Activated CD4-positive, alpha-beta memory T cell treated with anti-CD3 and anti-CD28 coated beads, Interleukin-2, amount 10 ng/mL, durations not matched to agents 7 days and 5 days (primary cell): Measurements from ENCODE around the gene MEF2C. TPM values are rescaled to one million over a fixed set of nuclear protein-coding genes. Genes with fewer than 3 reads are reported as not detected.
A peak's percentile ranks its signal among the peaks of the same experiment; 100 is the strongest.

Experiments
- CTCF ChIA-PET: fragments of 350-600 bp; sonication (Branson Sonifier 250); formaldehyde crosslinking; loops from one replicate; lab custom pipeline; 2021; ENCODE audit warnings: antibody characterized with exemption, inconsistent platforms; lab: Charles Lee
- POLR2A ChIA-PET: fragments of 350-600 bp; sonication (Branson Sonifier 250); formaldehyde crosslinking; loops from one replicate; lab custom pipeline; 2021; ENCODE audit warnings: antibody characterized with exemption; lab: Charles Lee
- DNase-seq: peaks from one replicate; pipeline ENCODE4 v3.0.0-alpha.2; 2020
- H3K27ac Mint-ChIP-seq: one replicate; pipeline ENCODE4 v1.8.0; 2021; ENCODE audit warnings: mild to moderate bottlenecking, mixed read lengths
- H3K27me3 Mint-ChIP-seq: one replicate; pipeline ENCODE4 v1.8.0; 2021; ENCODE audit warnings: mixed read lengths
- H3K36me3 Mint-ChIP-seq: one replicate; pipeline ENCODE4 v1.8.0; 2021; ENCODE audit warnings: low read depth, mixed read lengths
- H3K4me1 Mint-ChIP-seq: one replicate; pipeline ENCODE4 v1.8.0; 2021; ENCODE audit warnings: mixed read lengths
- H3K4me3 Mint-ChIP-seq: one replicate; pipeline ENCODE4 v1.8.0; 2021; ENCODE audit warnings: mild to moderate bottlenecking, mixed read lengths
- H3K9me3 Mint-ChIP-seq: one replicate; pipeline ENCODE4 v1.8.0; 2021; ENCODE audit warnings: mixed read lengths
- total RNA-seq, 2 experiments: library from RNA; stranded (reverse); gene quantifications; one replicate each; pipeline ENCODE4 v1.2.3, GENCODE V29; 2021

MEF2C gene
- total RNA-seq, 2 experiments from 2014 or later = 0.03 TPM; not detected in 1

DNA sequence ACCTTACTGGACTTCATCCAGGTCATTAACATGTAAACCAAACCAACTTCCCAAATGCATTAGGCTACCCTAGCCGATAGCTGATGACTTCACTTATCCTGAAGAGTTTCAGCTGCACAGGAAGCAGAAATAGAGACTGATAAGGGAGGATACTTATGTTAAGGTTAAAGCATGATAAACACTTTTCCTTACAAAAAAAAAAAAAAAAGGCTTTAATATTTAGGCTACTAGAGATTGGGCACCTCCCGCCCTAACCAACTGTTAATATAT, 1.6 kb upstream of the MEF2C start:
- peaks cover 19% of the 10 kb centered on the region for H3K4me1 Mint-ChIP-seq
- no peak overlapping the region for H3K27ac Mint-ChIP-seq
- H3K36me3 Mint-ChIP-seq = no peaks in the 10 kb centered on the region
- no peaks in the 10 kb centered on the region for H3K9me3 Mint-ChIP-seq
- H3K27me3 Mint-ChIP-seq = peaks cover 62% of the 10 kb centered on the region
- ChIA-PET POLR2A (no interaction called here), CTCF (interaction anchor here (0.6 to 1.7 kb wide), 2 partner anchors 194 to 1104 kb away, joined by 4 to 5 read pairs; no protein-coding TSS in a partner anchor)
- H3K4me3 Mint-ChIP-seq = no peak overlapping the region
- DNase-seq = no peak

DNA sequence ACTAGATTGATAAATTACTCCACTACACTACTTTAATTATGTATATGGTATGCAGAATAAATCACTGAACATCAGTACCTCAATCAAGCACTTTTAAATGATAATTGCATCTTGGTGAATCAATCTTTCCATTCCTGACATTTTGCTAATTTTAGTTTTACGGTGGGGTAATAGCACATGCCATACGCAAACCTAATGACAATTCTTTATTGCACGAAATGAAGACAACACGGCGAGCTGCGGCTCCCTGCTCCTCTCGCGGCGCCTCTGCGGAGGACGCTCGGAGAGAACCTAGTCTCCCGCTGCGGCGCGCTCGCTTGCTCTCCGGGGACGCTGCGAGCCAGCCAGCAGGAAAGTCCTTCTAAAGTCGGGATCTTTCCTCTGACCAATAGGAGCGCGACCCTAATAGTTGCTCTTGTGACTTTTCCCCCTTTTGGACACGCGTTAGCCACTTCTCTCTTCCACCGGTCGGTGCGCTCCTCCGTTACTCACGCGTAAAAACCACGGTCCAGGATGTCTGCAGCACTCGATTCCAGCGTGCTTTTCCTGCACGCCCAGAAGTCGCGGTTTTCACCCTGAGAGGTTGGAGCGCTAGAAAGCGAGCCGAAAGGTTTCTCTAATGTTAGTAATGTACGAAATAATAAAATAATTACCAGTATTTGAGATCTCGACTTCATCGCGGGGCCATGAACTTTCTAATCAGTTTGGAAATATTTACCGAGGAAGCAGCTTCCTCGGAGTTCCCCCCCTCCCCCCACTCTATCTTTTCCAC, 1.0 kb upstream of the MEF2C start:
- no peaks in the 10 kb centered on the region for H3K9me3 Mint-ChIP-seq
- peak overlapping the region; percentile 11 for H3K27ac Mint-ChIP-seq
- no peak for DNase-seq
- ChIA-PET CTCF (interaction anchor here (0.6 to 1.7 kb wide), 2 partner anchors 193 to 1103 kb away, joined by 4 to 5 read pairs; no protein-coding TSS in a partner anchor), POLR2A (interaction anchor here (0.6 kb wide), 1 partner anchor 210 kb away, joined by 3 read pairs; no protein-coding TSS in a partner anchor)
- peak overlapping the region; percentile 82 for H3K4me3 Mint-ChIP-seq
- H3K36me3 Mint-ChIP-seq = no peaks in the 10 kb centered on the region
- H3K27me3 Mint-ChIP-seq = peaks cover 58% of the 10 kb centered on the region
- peaks cover 19% of the 10 kb centered on the region for H3K4me1 Mint-ChIP-seq

- Mint-ChIP-seq H3K36me3 (no peaks in the 10 kb centered on the region), H3K27me3 (peaks cover 56% of the 10 kb centered on the region), H3K4me1 (peaks cover 19% of the 10 kb centered on the region), H3K27ac (no peak overlapping the region), H3K4me3 (peak overlapping the region; percentile 82), H3K9me3 (no peaks in the 10 kb centered on the region)
- CTCF ChIA-PET = no interaction called here
- POLR2A ChIA-PET = no interaction called here
- DNase-seq = no peak
Measured at GRCh38 chr5:88882276-88883038, 527 bp downstream of the MEF2C start.

GRCh38 chr5:88881571-88881971, 1.4 kb downstream of the MEF2C start:
- ChIA-PET POLR2A (no interaction called here), CTCF (no interaction called here)
- Mint-ChIP-seq H3K4me3 (no peak overlapping the region), H3K4me1 (peaks cover 19% of the 10 kb centered on the region), H3K9me3 (no peaks in the 10 kb centered on the region), H3K27ac (no peak overlapping the region), H3K27me3 (peaks cover 54% of the 10 kb centered on the region), H3K36me3 (no peaks in the 10 kb centered on the region)
- no peak for DNase-seq

- Mint-ChIP-seq H3K9me3 (no peaks in the 10 kb centered on the region), H3K36me3 (no peaks in the 10 kb centered on the region), H3K4me3 (no peak overlapping the region), H3K4me1 (peaks cover 19% of the 10 kb centered on the region), H3K27me3 (peaks cover 47% of the 10 kb centered on the region), H3K27ac (no peak overlapping the region)
- ChIA-PET POLR2A (no interaction called here), CTCF (no interaction called here)
- DNase-seq = no peak
Measured at GRCh38 chr5:88880201-88880600, 2.8 kb downstream of the MEF2C start.

GRCh38 chr5:88879724-88880123, 3.3 kb downstream of the MEF2C start:
- ChIA-PET CTCF (no interaction called here), POLR2A (no interaction called here)
- Mint-ChIP-seq H3K36me3 (no peaks in the 10 kb centered on the region), H3K9me3 (no peaks in the 10 kb centered on the region), H3K4me1 (peaks cover 19% of the 10 kb centered on the region), H3K27ac (no peak overlapping the region), H3K4me3 (no peak overlapping the region), H3K27me3 (peaks cover 43% of the 10 kb centered on the region)
- no peak for DNase-seq

- Mint-ChIP-seq H3K4me1 (peaks cover 14% of the 10 kb centered on the region), H3K27me3 (peaks cover 36% of the 10 kb centered on the region), H3K9me3 (no peaks in the 10 kb centered on the region), H3K4me3 (no peak overlapping the region), H3K27ac (no peak overlapping the region), H3K36me3 (no peaks in the 10 kb centered on the region)
- CTCF ChIA-PET = no interaction called here
- POLR2A ChIA-PET = no interaction called here
- DNase-seq = no peak
Measured at GRCh38 chr5:88878976-88879375, 4.0 kb downstream of the MEF2C start.

DNA sequence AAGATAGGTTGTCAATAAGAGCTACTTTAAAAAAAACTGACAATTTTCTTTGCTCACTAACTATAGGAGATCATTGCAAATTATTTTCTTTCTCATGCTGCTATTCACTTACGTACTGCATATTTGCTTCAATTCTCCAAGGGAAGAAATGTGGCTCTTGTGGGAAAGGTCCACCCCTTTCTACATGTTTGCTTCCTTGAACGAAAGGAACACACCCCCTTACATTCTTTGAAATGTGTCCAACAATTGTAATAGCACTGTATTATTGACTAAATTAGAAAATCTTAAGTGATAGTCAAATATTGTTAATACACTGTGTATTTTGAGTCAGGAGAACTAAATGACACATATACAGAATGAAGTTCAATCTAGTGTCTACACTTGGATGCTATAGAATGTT, 5.2 kb downstream of the MEF2C start:
- no peaks in the 10 kb centered on the region for H3K36me3 Mint-ChIP-seq
- H3K4me3 Mint-ChIP-seq = no peak overlapping the region
- ChIA-PET CTCF (interaction anchor here (0.6 kb wide), 1 partner anchor 1562 kb away, joined by 3 read pairs; no protein-coding TSS in a partner anchor), POLR2A (no interaction called here)
- peaks cover 30% of the 10 kb centered on the region for H3K27me3 Mint-ChIP-seq
- H3K9me3 Mint-ChIP-seq = no peaks in the 10 kb centered on the region
- H3K27ac Mint-ChIP-seq = no peak overlapping the region
- peaks cover 6% of the 10 kb centered on the region for H3K4me1 Mint-ChIP-seq
- no peak for DNase-seq

GRCh38 chr5:88876714-88877113, 6.3 kb downstream of the MEF2C start:
- no peak for DNase-seq
- no peaks in the 10 kb centered on the region for H3K4me1 Mint-ChIP-seq
- peaks cover 23% of the 10 kb centered on the region for H3K27me3 Mint-ChIP-seq
- H3K9me3 Mint-ChIP-seq = no peaks in the 10 kb centered on the region
- no peak overlapping the region for H3K27ac Mint-ChIP-seq
- POLR2A ChIA-PET = no interaction called here
- no peaks in the 10 kb centered on the region for H3K36me3 Mint-ChIP-seq
- CTCF ChIA-PET = no interaction called here
- H3K4me3 Mint-ChIP-seq = no peak overlapping the region

- no peak for DNase-seq
- H3K9me3 Mint-ChIP-seq = no peaks in the 10 kb centered on the region
- H3K36me3 Mint-ChIP-seq = no peaks in the 10 kb centered on the region
- H3K4me1 Mint-ChIP-seq = no peaks in the 10 kb centered on the region
- H3K27me3 Mint-ChIP-seq = peaks cover 20% of the 10 kb centered on the region
- POLR2A ChIA-PET = no interaction called here
- CTCF ChIA-PET = no interaction called here
- no peak overlapping the region for H3K4me3 Mint-ChIP-seq
- H3K27ac Mint-ChIP-seq = no peak overlapping the region
Measured at GRCh38 chr5:88875341-88876234, 7.4 kb downstream of the MEF2C start.

DNA sequence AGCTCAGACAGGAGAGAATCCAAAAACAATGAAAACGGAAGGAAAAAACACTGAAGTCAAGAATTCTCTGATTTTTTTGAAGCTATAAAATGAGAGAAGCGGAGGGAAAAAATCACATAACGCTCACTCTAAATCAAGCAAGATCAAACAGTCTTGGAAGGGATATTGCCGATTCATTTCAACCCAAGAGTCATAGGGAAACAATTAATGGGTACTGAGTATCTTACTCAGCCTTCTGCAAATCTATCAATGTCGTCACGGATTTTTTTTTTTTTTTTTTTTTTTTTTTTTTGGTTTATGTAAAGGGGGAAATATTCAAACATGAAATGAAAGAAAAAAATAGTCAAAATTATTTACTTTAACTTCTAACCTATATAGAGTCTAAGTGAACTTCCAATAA, 9.5 kb downstream of the MEF2C start:
- POLR2A ChIA-PET = no interaction called here
- Mint-ChIP-seq H3K36me3 (no peaks in the 10 kb centered on the region), H3K9me3 (no peaks in the 10 kb centered on the region), H3K4me1 (no peaks in the 10 kb centered on the region), H3K4me3 (no peak overlapping the region), H3K27ac (no peak overlapping the region), H3K27me3 (peaks cover 13% of the 10 kb centered on the region)
- CTCF ChIA-PET = no interaction called here
- DNase-seq = no peak

GRCh38 chr5:88872971-88873370, 10.0 kb downstream of the MEF2C start:
- Mint-ChIP-seq H3K9me3 (no peaks in the 10 kb centered on the region), H3K4me3 (no peak overlapping the region), H3K36me3 (no peaks in the 10 kb centered on the region), H3K27ac (no peak overlapping the region), H3K4me1 (no peaks in the 10 kb centered on the region), H3K27me3 (peaks cover 9% of the 10 kb centered on the region)
- ChIA-PET CTCF (no interaction called here), POLR2A (no interaction called here)
- DNase-seq = no peak

DNA sequence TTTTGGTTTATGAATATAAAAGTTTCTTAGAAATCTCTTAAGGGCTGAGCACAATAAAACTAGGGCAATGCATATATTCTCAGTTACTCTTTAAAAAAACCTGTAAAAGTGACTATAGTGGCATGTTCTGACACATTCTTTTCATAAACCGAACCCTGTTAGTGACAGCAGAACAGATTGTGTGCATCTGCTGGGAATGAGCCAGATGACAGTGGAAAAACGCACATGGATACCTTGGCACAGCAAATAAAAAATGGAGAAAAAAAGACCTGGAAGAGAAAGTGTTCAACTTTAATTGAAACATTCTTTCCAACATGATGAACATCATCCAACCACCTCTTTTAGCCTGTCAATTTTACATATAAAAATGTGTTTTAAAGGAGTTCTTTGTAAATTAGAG, 12.7 kb downstream of the MEF2C start:
- peaks cover 7% of the 10 kb centered on the region for H3K27me3 Mint-ChIP-seq

More for the DNA sequence above, 12.7 kb downstream of the MEF2C start:
- POLR2A ChIA-PET = no interaction called here
- no peak for DNase-seq
- CTCF ChIA-PET = no interaction called here
- Mint-ChIP-seq H3K27ac (no peak overlapping the region), H3K4me3 (no peak overlapping the region), H3K4me1 (no peaks in the 10 kb centered on the region), H3K36me3 (no peaks in the 10 kb centered on the region), H3K9me3 (no peaks in the 10 kb centered on the region)
